ENCODE data around the gene VAMP5.

The VAMP5 gene

GRCh38 chr2:85584354-85584856 lies at the start of gene VAMP5:
VAMP5 (plus strand) TSS chr2:85584431; CDS start chr2:85584491, 60 bp downstream.
- TF ChIP-seq GATA3 (IDR thresholded peaks at IDR 0.05; ENCODE audit: low read depth, low read length) (no peak), GATA2 (IDR thresholded peaks at IDR 0.05; ENCODE audit: low read depth, low read length) (no peak)

GRCh38 chr2:85534881-85535280 lies 49.4 kb upstream of the VAMP5 start:
- TF ChIP-seq GATA3 (IDR thresholded peaks at IDR 0.05; ENCODE audit: low read depth, low read length), result no peak
- TF ChIP-seq GATA2 (IDR thresholded peaks at IDR 0.05; ENCODE audit: low read depth, low read length), result no peak

- TF ChIP-seq GATA2 (IDR thresholded peaks at IDR 0.05; ENCODE audit: low read depth, low read length) (peak; percentile 44), GATA3 (IDR thresholded peaks at IDR 0.05; ENCODE audit: low read depth, low read length) (peak; percentile 46; the same call in 1 of the 2 replicates)
These were observed 47.8 kb upstream of the VAMP5 start for GRCh38 chr2:85536479-85536878.

GRCh38 chr2:85537600-85538506 lies 46.4 kb upstream of the VAMP5 start:
- TF ChIP-seq GATA2 (IDR thresholded peaks at IDR 0.05; ENCODE audit: low read depth, low read length) (no peak), GATA3 (IDR thresholded peaks at IDR 0.05; ENCODE audit: low read depth, low read length) (no peak)

GRCh38 chr2:85538507-85539360 lies 45.5 kb upstream of the VAMP5 start, which contains the start of gene MAT2A:
MAT2A (plus strand) TSS chr2:85539168; CDS start chr2:85539288, 120 bp downstream.
- TF ChIP-seq GATA2 (IDR thresholded peaks at IDR 0.05; ENCODE audit: low read depth, low read length), result peak; percentile 29; the same call in 1 of the 2 replicates
- TF ChIP-seq GATA3 (IDR thresholded peaks at IDR 0.05; ENCODE audit: low read depth, low read length), result no peak

- TF ChIP-seq GATA3 (IDR thresholded peaks at IDR 0.05; ENCODE audit: low read depth, low read length), result no peak
- no peak for TF ChIP-seq GATA2 (IDR thresholded peaks at IDR 0.05; ENCODE audit: low read depth, low read length)
These were observed 44.7 kb upstream of the VAMP5 start for GRCh38 chr2:85539361-85540132.

GRCh38 chr2:85540133-85540648 lies 44.0 kb upstream of the VAMP5 start:
- no peak for TF ChIP-seq GATA3 (IDR thresholded peaks at IDR 0.05; ENCODE audit: low read depth, low read length)
- TF ChIP-seq GATA2 (IDR thresholded peaks at IDR 0.05; ENCODE audit: low read depth, low read length), result no peak

- TF ChIP-seq GATA3 (IDR thresholded peaks at IDR 0.05; ENCODE audit: low read depth, low read length) (no peak), GATA2 (IDR thresholded peaks at IDR 0.05; ENCODE audit: low read depth, low read length) (no peak)
These were observed 43.0 kb upstream of the VAMP5 start for GRCh38 chr2:85541262-85541661.

GRCh38 chr2:85541753-85542457 lies 42.3 kb upstream of the VAMP5 start:
- no peak for TF ChIP-seq GATA3 (IDR thresholded peaks at IDR 0.05; ENCODE audit: low read depth, low read length)

- TF ChIP-seq GATA3 (IDR thresholded peaks at IDR 0.05; ENCODE audit: low read depth, low read length), result no peak
- no peak for TF ChIP-seq GATA2 (IDR thresholded peaks at IDR 0.05; ENCODE audit: low read depth, low read length)
These were observed 41.5 kb upstream of the VAMP5 start for GRCh38 chr2:85542777-85543176.

GRCh38 chr2:85545780-85546240 lies 38.4 kb upstream of the VAMP5 start:
- TF ChIP-seq GATA3 (IDR thresholded peaks at IDR 0.05; ENCODE audit: low read depth, low read length) (no peak), GATA2 (IDR thresholded peaks at IDR 0.05; ENCODE audit: low read depth, low read length) (no peak)

- TF ChIP-seq GATA2 (IDR thresholded peaks at IDR 0.05; ENCODE audit: low read depth, low read length) (no peak), GATA3 (IDR thresholded peaks at IDR 0.05; ENCODE audit: low read depth, low read length) (no peak)
These were observed 37.0 kb upstream of the VAMP5 start for GRCh38 chr2:85547089-85547858.

All from SH-SY5Y (cell line).